A549 (cell line): Measurements from ENCODE around the gene DCD. TPM values are rescaled to one million over a fixed set of nuclear protein-coding genes. Genes with fewer than 3 reads are reported as not detected.

ENCODE experiments used
- ATAC-seq, 2 experiments: fragments of 200-7000 bp in 1 of 2; fragments of >200 bp in 1 of 2; cut with Nextera tagmentation in 1 of 2; cut with Tn5 transposase in 1 of 2; 3 replicates each; pipeline versions ENCODE4 v1.8.0 to v1.9.1; 2018 to 2020; ENCODE audit warnings: mild to moderate bottlenecking in 1 of 2, moderate library complexity in 1 of 2
- CTCF ChIA-PET: fragments of 300-600 bp; sonication (Branson Sonifier 250); formaldehyde crosslinking; extraction: SDS; loops from one replicate; lab custom pipeline; 2021; ENCODE audit warnings: antibody characterized with exemption, inconsistent platforms; lab: Yijun Ruan, JAX
- POLR2A ChIA-PET: fragments of 350-600 bp; formaldehyde crosslinking; extraction: SDS; loops from one replicate; lab custom pipeline; 2021; ENCODE audit warnings: antibody characterized with exemption, inconsistent platforms; lab: Yijun Ruan, JAX
- DNase-seq, 2 experiments: peaks; one replicate each; pipeline versions ENCODE4 v3.0.0 to v3.0.0-alpha.2; 2011 to 2016; ENCODE audit warnings: low read depth in 1 of 2, low spot score in 1 of 2
- FAIRE-seq: peaks from 2 replicates; lab custom pipeline; 2011; peaks lifted over from hg19 to GRCh38; lab: Jason Lieb, UNC
- H3K27ac ChIP-seq, 2 experiments: fragments of >200 bp; sonication (Bioruptor Twin); formaldehyde crosslinking; 3 replicates each; pipeline ENCODE4 v1.5.1; 2016 to 2017
- H3K4me1 ChIP-seq: fragments of >200 bp; sonication (Bioruptor Twin); formaldehyde crosslinking; 3 replicates; pipeline ENCODE4 v1.6.1; 2016
- H3K4me2 ChIP-seq: fragments of >200 bp; sonication (Bioruptor Twin); formaldehyde crosslinking; 3 replicates; pipeline ENCODE4 v1.6.1; 2016
- H3K4me3 ChIP-seq: fragments of >200 bp; sonication (Bioruptor Twin); formaldehyde crosslinking; 3 replicates; pipeline ENCODE4 v1.5.1; 2016
- H3K9me3 ChIP-seq: fragments of >200 bp; sonication (Bioruptor Twin); formaldehyde crosslinking; 3 replicates; pipeline ENCODE4 v1.6.1; 2016
- CBX8 ChIP-seq: fragments of 200-600 bp; sonication (generic); IDR thresholded peaks from 2 replicates; pipeline ENCODE4 v1.6.1; 2016
- CEBPB ChIP-seq, 2 experiments: fragments of >200 bp in 1 of 2; sonication (Bioruptor Twin) in 1 of 2; formaldehyde crosslinking in 1 of 2; IDR thresholded peaks; 2 replicates each; pipeline ENCODE4 v1.6.1; 2012 to 2016
- ESRRA ChIP-seq: fragments of 150-350 bp; IDR thresholded peaks from 2 replicates; pipeline ENCODE4 v1.6.1; 2014; ENCODE audit warnings: mild to moderate bottlenecking, low read length, borderline replicate concordance
- HEYL ChIP-seq: fragments of 250-450 bp; sonication (Bioruptor Pico); IDR thresholded peaks from 2 replicates; pipeline ENCODE4 v1.8.0; 2021; ENCODE audit warnings: mild to moderate bottlenecking, moderate library complexity
- HOXB5 ChIP-seq: fragments of 250-450 bp; sonication (Bioruptor Pico); IDR thresholded peaks from 2 replicates; pipeline ENCODE4 v1.5.0; 2020; ENCODE audit warnings: mild to moderate bottlenecking, moderate library complexity
- JUN ChIP-seq, 2 experiments: fragments of >200 bp; sonication (Bioruptor Twin); formaldehyde crosslinking; IDR thresholded peaks; 2 replicates in 1 of 2; 3 replicates in 1 of 2; pipeline ENCODE4 v1.6.1; 2016 to 2017
- JUNB ChIP-seq: fragments of >200 bp; sonication (Bioruptor Twin); formaldehyde crosslinking; IDR thresholded peaks from 2 replicates; pipeline ENCODE4 v1.6.1; 2016
- MAZ ChIP-seq: fragments of 150-350 bp; IDR thresholded peaks from 2 replicates; pipeline ENCODE4 v1.6.1; 2014; ENCODE audit warnings: antibody characterized with exemption, low read depth, low read length, borderline replicate concordance
- NFE2L2 ChIP-seq: fragments of 150-350 bp; conservative IDR thresholded peaks from 2 replicates; pipeline ENCODE4 v1.6.1; 2014; ENCODE audit warnings: low read length
- NR3C1 ChIP-seq: fragments of >200 bp; sonication (Bioruptor Twin); formaldehyde crosslinking; IDR thresholded peaks from 3 replicates; pipeline ENCODE4 v1.6.1; 2017
- PHF8 ChIP-seq: fragments of 200-600 bp; sonication (generic); IDR thresholded peaks from 2 replicates; pipeline ENCODE4 v1.6.1; 2016; ENCODE audit warnings: low read depth, mild to moderate bottlenecking, antibody characterized with exemption, moderate library complexity, borderline replicate concordance
- POLR2A ChIP-seq: IDR thresholded peaks from 2 replicates; pipeline ENCODE4 v1.6.1; 2012; ENCODE audit warnings: mild to moderate bottlenecking, low read length
- RNF2 ChIP-seq: fragments of 200-600 bp; sonication (generic); IDR thresholded peaks from 2 replicates; pipeline ENCODE4 v1.6.1; 2016; ENCODE audit warnings: low read depth, mild to moderate bottlenecking, antibody characterized with exemption, moderate library complexity, borderline replicate concordance
- SREBF2 ChIP-seq: fragments of 450-650 bp; IDR thresholded peaks from 2 replicates; pipeline ENCODE4 v1.6.1; 2014; ENCODE audit warnings: mild to moderate bottlenecking, moderate library complexity
- ZC3H11A ChIP-seq: fragments of 450-650 bp; IDR thresholded peaks from 2 replicates; pipeline ENCODE4 v1.6.1; 2014; ENCODE audit warnings: antibody characterized with exemption, mild to moderate bottlenecking
- ZSCAN20 ChIP-seq: fragments of 250-450 bp; sonication (Bioruptor Pico); IDR thresholded peaks from 2 replicates; pipeline ENCODE4 v1.8.0; 2022; ENCODE audit warnings: mild to moderate bottlenecking, moderate library complexity
- WGBS: methylation state at CpG from one replicate; pipeline ENCODE4 v1.1.6; 2017; ENCODE audit errors: missing lambda C conversion rate; 5-methylcytosine and 5-hydroxymethylcytosine counted together
- polyA plus RNA-seq, 4 experiments: library from polyadenylated mRNA; depleted of rRNA in 3 of 4; stranded (reverse); fragments of >200 nt; fragmentation: RNase III in 1 of 4; extraction: RNeasy Plus Mini Kit Qiagen cat#74134 plus additional on column Dnase treatment in 1 of 4; gene quantifications; 2 replicates in 3 of 4; 3 replicates in 1 of 4; pipeline ENCODE4 v1.2.3, GENCODE V29; 2011 to 2017
- TF ChIP-seq, protein P1 (sequence below): IDR thresholded peaks from 2 replicates; pipeline ENCODE4 v1.6.1; 2012; ENCODE audit warnings: low read depth, borderline replicate concordance
- TF ChIP-seq, protein P2 (sequence below): fragments of 150-350 bp; IDR thresholded peaks from 2 replicates; pipeline ENCODE4 v1.6.1; 2014; ENCODE audit warnings: low read depth, mild to moderate bottlenecking, low read length
- TF ChIP-seq, protein P3 (sequence below): fragments of >200 bp; sonication (Bioruptor Twin); formaldehyde crosslinking; IDR thresholded peaks from 3 replicates; pipeline ENCODE4 v1.5.1; 2016
- TF ChIP-seq, protein P4 (sequence below): fragments of 250-450 bp; sonication (Bioruptor Pico); IDR thresholded peaks from 2 replicates; pipeline ENCODE4 v1.5.0; 2021; ENCODE audit warnings: mild to moderate bottlenecking, moderate library complexity, borderline replicate concordance
- TF ChIP-seq, protein P5 (sequence below): fragments of 450-650 bp; IDR thresholded peaks from 2 replicates; pipeline ENCODE4 v1.6.1; 2014; ENCODE audit warnings: antibody characterized with exemption

Gene DCD
- polyA plus RNA-seq, 2 of the 4 experiments (the other 2 are of a cell fraction) = not detected

DNA sequence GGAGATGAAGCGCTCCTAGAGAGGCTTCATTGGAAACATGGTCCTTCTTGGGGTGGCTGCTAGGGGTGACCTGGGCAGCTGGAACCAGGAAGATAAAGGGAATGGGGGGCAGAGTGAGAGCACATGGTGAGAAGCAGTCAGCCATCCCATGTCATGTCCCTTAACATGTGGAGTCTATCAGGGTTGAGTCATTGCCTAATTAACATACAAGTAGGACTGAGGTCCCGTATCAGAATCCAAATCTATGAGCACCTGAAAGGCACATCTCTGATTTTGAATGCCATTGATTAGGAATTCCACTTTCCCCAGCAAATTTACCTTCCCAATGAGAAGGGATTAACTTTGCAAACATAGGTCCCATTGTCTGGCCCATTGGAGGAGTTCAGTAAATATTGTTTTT, 39.4 kb downstream of the DCD start:
- CTCF ChIA-PET = interaction anchor here (1.3 to 5.7 kb wide), 3 partner anchors 12 to 36 kb away, joined by 3 to 24 read pairs (median 22); no protein-coding TSS in a partner anchor
- no peak for ATAC-seq
- H3K4me3 ChIP-seq = no peak overlapping the region
- H3K9me3 ChIP-seq = no peaks in the 10 kb centered on the region
- no peak overlapping the region for H3K4me2 ChIP-seq
- FAIRE-seq = no peak
- no peak for TF ChIP-seq ZC3H11A
- no peak for TF ChIP-seq PHF8
- H3K4me1 ChIP-seq = no peaks in the 10 kb centered on the region
- WGBS = 4% methylated on average over 2 of the region's 2 CpGs
- no peak overlapping the region for H3K27ac ChIP-seq
- DNase-seq = no peak
- POLR2A ChIA-PET = no interaction called here

DNA sequence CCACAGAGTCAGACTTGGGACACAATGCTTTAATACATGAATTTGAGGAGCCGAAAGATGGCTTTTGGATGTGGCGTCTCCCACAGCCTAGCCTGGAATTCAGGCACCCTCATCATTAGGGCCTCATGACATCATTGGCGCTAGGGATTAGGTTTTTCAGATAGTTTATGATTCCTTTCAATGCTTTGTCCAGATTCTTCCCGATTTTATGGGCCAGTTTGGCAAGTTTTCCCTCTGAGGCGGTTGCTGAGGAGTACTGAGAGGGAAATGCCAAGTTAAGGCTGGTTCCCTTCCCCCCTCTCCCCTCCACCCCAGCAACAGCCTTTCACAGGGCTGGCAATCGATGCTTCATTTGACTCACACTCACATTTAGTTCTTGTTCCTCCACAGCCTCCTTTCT, 40.0 kb downstream of the DCD start:
- no peak overlapping the region for H3K27ac ChIP-seq
- H3K4me1 ChIP-seq = no peaks in the 10 kb centered on the region
- POLR2A ChIA-PET = no interaction called here
- DNase-seq = no peak
- WGBS = 3% methylated on average over 6 of the region's 6 CpGs
- H3K9me3 ChIP-seq = no peaks in the 10 kb centered on the region
- no peak overlapping the region for H3K4me3 ChIP-seq
- ATAC-seq = no peak
- no peak for FAIRE-seq
- no peak overlapping the region for H3K4me2 ChIP-seq
- TF ChIP-seq CBX8 (no peak), ZSCAN20 (CRISPR knock-in tag) (no peak), HEYL (CRISPR knock-in tag) (no peak), PHF8 (no peak), HOXB5 (CRISPR knock-in tag) (no peak), POLR2A (no peak), JUN (IDR thresholded peaks at IDR 0.05) (no peak), NR3C1 (no peak), JUNB (no peak), ESRRA (no peak), CEBPB (IDR thresholded peaks at IDR 0.05) (no peak), NFE2L2 (no peak), MAZ (no peak), RNF2 (no peak), SREBF2 (no peak)
- TF ChIP-seq, protein P1, sequence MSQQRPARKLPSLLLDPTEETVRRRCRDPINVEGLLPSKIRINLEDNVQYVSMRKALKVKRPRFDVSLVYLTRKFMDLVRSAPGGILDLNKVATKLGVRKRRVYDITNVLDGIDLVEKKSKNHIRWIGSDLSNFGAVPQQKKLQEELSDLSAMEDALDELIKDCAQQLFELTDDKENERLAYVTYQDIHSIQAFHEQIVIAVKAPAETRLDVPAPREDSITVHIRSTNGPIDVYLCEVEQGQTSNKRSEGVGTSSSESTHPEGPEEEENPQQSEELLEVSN = no peak
- TF ChIP-seq, protein P2, sequence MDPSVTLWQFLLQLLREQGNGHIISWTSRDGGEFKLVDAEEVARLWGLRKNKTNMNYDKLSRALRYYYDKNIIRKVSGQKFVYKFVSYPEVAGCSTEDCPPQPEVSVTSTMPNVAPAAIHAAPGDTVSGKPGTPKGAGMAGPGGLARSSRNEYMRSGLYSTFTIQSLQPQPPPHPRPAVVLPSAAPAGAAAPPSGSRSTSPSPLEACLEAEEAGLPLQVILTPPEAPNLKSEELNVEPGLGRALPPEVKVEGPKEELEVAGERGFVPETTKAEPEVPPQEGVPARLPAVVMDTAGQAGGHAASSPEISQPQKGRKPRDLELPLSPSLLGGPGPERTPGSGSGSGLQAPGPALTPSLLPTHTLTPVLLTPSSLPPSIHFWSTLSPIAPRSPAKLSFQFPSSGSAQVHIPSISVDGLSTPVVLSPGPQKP = no peak
- TF ChIP-seq, protein P3, sequence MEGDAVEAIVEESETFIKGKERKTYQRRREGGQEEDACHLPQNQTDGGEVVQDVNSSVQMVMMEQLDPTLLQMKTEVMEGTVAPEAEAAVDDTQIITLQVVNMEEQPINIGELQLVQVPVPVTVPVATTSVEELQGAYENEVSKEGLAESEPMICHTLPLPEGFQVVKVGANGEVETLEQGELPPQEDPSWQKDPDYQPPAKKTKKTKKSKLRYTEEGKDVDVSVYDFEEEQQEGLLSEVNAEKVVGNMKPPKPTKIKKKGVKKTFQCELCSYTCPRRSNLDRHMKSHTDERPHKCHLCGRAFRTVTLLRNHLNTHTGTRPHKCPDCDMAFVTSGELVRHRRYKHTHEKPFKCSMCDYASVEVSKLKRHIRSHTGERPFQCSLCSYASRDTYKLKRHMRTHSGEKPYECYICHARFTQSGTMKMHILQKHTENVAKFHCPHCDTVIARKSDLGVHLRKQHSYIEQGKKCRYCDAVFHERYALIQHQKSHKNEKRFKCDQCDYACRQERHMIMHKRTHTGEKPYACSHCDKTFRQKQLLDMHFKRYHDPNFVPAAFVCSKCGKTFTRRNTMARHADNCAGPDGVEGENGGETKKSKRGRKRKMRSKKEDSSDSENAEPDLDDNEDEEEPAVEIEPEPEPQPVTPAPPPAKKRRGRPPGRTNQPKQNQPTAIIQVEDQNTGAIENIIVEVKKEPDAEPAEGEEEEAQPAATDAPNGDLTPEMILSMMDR = no peak
- TF ChIP-seq, protein P4, sequence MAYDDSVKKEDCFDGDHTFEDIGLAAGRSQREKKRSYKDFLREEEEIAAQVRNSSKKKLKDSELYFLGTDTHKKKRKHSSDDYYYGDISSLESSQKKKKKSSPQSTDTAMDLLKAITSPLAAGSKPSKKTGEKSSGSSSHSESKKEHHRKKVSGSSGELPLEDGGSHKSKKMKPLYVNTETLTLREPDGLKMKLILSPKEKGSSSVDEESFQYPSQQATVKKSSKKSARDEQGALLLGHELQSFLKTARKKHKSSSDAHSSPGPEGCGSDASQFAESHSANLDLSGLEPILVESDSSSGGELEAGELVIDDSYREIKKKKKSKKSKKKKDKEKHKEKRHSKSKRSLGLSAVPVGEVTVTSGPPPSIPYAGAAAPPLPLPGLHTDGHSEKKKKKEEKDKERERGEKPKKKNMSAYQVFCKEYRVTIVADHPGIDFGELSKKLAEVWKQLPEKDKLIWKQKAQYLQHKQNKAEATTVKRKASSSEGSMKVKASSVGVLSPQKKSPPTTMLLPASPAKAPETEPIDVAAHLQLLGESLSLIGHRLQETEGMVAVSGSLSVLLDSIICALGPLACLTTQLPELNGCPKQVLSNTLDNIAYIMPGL = no peak
- TF ChIP-seq, protein P5, sequence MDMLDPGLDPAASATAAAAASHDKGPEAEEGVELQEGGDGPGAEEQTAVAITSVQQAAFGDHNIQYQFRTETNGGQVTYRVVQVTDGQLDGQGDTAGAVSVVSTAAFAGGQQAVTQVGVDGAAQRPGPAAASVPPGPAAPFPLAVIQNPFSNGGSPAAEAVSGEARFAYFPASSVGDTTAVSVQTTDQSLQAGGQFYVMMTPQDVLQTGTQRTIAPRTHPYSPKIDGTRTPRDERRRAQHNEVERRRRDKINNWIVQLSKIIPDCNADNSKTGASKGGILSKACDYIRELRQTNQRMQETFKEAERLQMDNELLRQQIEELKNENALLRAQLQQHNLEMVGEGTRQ = no peak
- TF ChIP-seq, all 56 proteins: peak for 0
- CTCF ChIA-PET = interaction anchor here (1.3 to 5.7 kb wide), 3 partner anchors 12 to 35 kb away, joined by 3 to 24 read pairs (median 22); no protein-coding TSS in a partner anchor
